ENCODE measurements around the gene BPI.

The BPI gene

GRCh38 chr20:38349856-38350255 is 45.9 kb downstream of the BPI start:
- Histone ChIP-seq H3K4me3 (replicated peaks; ENCODE audit: insufficient read depth, low read length) (no peak overlapping the region), H3K27me3 (ENCODE audit: insufficient read depth, poor library complexity, severe bottlenecking) (no peaks in the 10 kb centered on the region), H3K27ac (replicated peaks) (no peak overlapping the region)
- DNase-seq (ENCODE audit: low read depth in 1 of 2, low spot score in 1 of 2), result no peak
- TF ChIP-seq, protein P1, sequence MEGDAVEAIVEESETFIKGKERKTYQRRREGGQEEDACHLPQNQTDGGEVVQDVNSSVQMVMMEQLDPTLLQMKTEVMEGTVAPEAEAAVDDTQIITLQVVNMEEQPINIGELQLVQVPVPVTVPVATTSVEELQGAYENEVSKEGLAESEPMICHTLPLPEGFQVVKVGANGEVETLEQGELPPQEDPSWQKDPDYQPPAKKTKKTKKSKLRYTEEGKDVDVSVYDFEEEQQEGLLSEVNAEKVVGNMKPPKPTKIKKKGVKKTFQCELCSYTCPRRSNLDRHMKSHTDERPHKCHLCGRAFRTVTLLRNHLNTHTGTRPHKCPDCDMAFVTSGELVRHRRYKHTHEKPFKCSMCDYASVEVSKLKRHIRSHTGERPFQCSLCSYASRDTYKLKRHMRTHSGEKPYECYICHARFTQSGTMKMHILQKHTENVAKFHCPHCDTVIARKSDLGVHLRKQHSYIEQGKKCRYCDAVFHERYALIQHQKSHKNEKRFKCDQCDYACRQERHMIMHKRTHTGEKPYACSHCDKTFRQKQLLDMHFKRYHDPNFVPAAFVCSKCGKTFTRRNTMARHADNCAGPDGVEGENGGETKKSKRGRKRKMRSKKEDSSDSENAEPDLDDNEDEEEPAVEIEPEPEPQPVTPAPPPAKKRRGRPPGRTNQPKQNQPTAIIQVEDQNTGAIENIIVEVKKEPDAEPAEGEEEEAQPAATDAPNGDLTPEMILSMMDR (IDR thresholded peaks at IDR 0.05; ENCODE audit: insufficient read depth, low read length), result no peak
- TF ChIP-seq POLR2AphosphoS5 (IDR thresholded peaks at IDR 0.05; ENCODE audit: low read depth) (no peak), SPI1 (IDR thresholded peaks at IDR 0.05; ENCODE audit: borderline replicate concordance, low read depth) (no peak), GABPA (IDR thresholded peaks at IDR 0.05; ENCODE audit: low read depth) (no peak), REST (IDR thresholded peaks at IDR 0.05; ENCODE audit: insufficient replicate concordance, low read depth) (no peak)

GRCh38 chr20:38350879-38351775 is 47.2 kb downstream of the BPI start:
- no peaks in the 10 kb centered on the region for H3K27me3 ChIP-seq (ENCODE audit: insufficient read depth, poor library complexity, severe bottlenecking)
- H3K27ac ChIP-seq (replicated peaks), result no peak overlapping the region
- no peak for TF ChIP-seq POLR2AphosphoS5 (IDR thresholded peaks at IDR 0.05; ENCODE audit: low read depth)
- TF ChIP-seq, protein P1 (IDR thresholded peaks at IDR 0.05; ENCODE audit: insufficient read depth, low read length), result no peak
- no peak for TF ChIP-seq REST (IDR thresholded peaks at IDR 0.05; ENCODE audit: insufficient replicate concordance, low read depth)
- no peak for TF ChIP-seq GABPA (IDR thresholded peaks at IDR 0.05; ENCODE audit: low read depth)
- TF ChIP-seq SPI1 (IDR thresholded peaks at IDR 0.05; ENCODE audit: borderline replicate concordance, low read depth), result no peak
- no peak for DNase-seq (ENCODE audit: low read depth in 1 of 2, low spot score in 1 of 2)
- no peak overlapping the region for H3K4me3 ChIP-seq (replicated peaks; ENCODE audit: insufficient read depth, low read length)

DNA sequence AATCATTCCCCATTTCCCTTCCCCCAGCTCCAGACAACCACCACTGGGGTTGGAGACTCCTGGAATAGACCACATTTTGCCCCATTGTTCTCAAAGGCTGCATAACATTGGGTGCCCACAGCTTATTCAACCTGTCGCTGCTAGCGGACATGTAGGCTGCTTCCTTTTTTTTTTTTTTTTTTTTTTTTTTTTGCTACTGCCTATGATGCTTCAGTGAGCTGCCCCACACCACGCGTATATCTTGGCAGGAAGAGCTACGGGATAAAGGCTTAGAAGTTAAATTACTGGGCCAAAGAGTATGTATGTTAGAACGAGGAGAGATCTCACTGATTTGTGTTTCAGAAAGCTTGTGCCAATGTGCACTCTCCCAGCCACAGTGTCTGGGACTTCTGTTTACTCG is 49.4 kb downstream of the BPI start:
- DNase-seq (ENCODE audit: low read depth in 1 of 2, low spot score in 1 of 2), result no peak
- Histone ChIP-seq H3K4me3 (replicated peaks; ENCODE audit: insufficient read depth, low read length) (no peak overlapping the region), H3K27me3 (ENCODE audit: insufficient read depth, poor library complexity, severe bottlenecking) (no peaks in the 10 kb centered on the region), H3K27ac (replicated peaks) (no peak overlapping the region)
- no peak for TF ChIP-seq GABPA (IDR thresholded peaks at IDR 0.05; ENCODE audit: low read depth)
- no peak for TF ChIP-seq SPI1 (IDR thresholded peaks at IDR 0.05; ENCODE audit: borderline replicate concordance, low read depth)
- TF ChIP-seq REST (IDR thresholded peaks at IDR 0.05; ENCODE audit: insufficient replicate concordance, low read depth), result no peak
- TF ChIP-seq, protein P1 (IDR thresholded peaks at IDR 0.05; ENCODE audit: insufficient read depth, low read length), result no peak
- TF ChIP-seq POLR2AphosphoS5 (IDR thresholded peaks at IDR 0.05; ENCODE audit: low read depth), result no peak

Measured in HL-60 (cell line).